Epithelial cell of esophagus (primary cell): ENCODE results near the gene COQ7.

Source experiments
- DNase-seq: peaks from one replicate; pipeline ENCODE4 v3.0.0; 2010; ENCODE audit warnings: low read depth
- H3K4me3 ChIP-seq: 2 replicates; pipeline ENCODE4 v1.5.1; 2011; ENCODE audit warnings: mild to moderate bottlenecking, low read length, control low read depth
- CTCF ChIP-seq: IDR thresholded peaks from 2 replicates; pipeline ENCODE4 v1.5.1; 2011; ENCODE audit warnings: low read depth, mild to moderate bottlenecking, low read length, control low read depth, inconsistent platforms; ENCODE audit not compliant: insufficient read depth; ENCODE audit errors: missing control alignments

COQ7 gene

GRCh38 chr16:19090916-19091315, 23.5 kb downstream of the COQ7 start:
- TF ChIP-seq CTCF, result no peak
- no peak overlapping the region for H3K4me3 ChIP-seq
- no peak for DNase-seq

- no peak overlapping the region for H3K4me3 ChIP-seq
- DNase-seq, result no peak
- no peak for TF ChIP-seq CTCF
Observed at GRCh38 chr16:19092653-19093410, 25.4 kb downstream of the COQ7 start.

GRCh38 chr16:19093631-19094541, 26.5 kb downstream of the COQ7 start:
- DNase-seq, result no peak
- no peak for TF ChIP-seq CTCF
- H3K4me3 ChIP-seq, result no peak overlapping the region

- DNase-seq, result no peak
- TF ChIP-seq CTCF, result no peak
- H3K4me3 ChIP-seq, result no peak overlapping the region
Observed at GRCh38 chr16:19094542-19095365, 27.3 kb downstream of the COQ7 start.

GRCh38 chr16:19095654-19096053, 28.2 kb downstream of the COQ7 start:
- peak; percentile 68 for DNase-seq
- no peak for TF ChIP-seq CTCF
- no peak overlapping the region for H3K4me3 ChIP-seq

- H3K4me3 ChIP-seq, result no peak overlapping the region
- no peak for DNase-seq
- no peak for TF ChIP-seq CTCF
Observed at GRCh38 chr16:19098173-19098572, 30.8 kb downstream of the COQ7 start.
